CD1c-positive myeloid dendritic cell (primary cell): ENCODE data around the gene SLC4A5.
A peak's percentile ranks its signal among the peaks of the same experiment; 100 is the strongest.

Experiments
- DNase-seq: peaks from one replicate; pipeline ENCODE4 v3.0.0-alpha.2; 2016; ENCODE audit errors: extremely low spot score

The SLC4A5 gene, protein sequence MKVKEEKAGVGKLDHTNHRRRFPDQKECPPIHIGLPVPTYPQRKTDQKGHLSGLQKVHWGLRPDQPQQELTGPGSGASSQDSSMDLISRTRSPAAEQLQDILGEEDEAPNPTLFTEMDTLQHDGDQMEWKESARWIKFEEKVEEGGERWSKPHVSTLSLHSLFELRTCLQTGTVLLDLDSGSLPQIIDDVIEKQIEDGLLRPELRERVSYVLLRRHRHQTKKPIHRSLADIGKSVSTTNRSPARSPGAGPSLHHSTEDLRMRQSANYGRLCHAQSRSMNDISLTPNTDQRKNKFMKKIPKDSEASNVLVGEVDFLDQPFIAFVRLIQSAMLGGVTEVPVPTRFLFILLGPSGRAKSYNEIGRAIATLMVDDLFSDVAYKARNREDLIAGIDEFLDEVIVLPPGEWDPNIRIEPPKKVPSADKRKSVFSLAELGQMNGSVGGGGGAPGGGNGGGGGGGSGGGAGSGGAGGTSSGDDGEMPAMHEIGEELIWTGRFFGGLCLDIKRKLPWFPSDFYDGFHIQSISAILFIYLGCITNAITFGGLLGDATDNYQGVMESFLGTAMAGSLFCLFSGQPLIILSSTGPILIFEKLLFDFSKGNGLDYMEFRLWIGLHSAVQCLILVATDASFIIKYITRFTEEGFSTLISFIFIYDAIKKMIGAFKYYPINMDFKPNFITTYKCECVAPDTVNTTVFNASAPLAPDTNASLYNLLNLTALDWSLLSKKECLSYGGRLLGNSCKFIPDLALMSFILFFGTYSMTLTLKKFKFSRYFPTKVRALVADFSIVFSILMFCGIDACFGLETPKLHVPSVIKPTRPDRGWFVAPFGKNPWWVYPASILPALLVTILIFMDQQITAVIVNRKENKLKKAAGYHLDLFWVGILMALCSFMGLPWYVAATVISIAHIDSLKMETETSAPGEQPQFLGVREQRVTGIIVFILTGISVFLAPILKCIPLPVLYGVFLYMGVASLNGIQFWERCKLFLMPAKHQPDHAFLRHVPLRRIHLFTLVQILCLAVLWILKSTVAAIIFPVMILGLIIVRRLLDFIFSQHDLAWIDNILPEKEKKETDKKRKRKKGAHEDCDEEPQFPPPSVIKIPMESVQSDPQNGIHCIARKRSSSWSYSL

GRCh38 chr2:74343316-74343715, at the start of gene SLC4A5:
Gene SLC4A5 (minus strand): TSS chr2:74343416. CDS start chr2:74315023, 28,393 bp downstream.
- DNase-seq = no peak

DNA sequence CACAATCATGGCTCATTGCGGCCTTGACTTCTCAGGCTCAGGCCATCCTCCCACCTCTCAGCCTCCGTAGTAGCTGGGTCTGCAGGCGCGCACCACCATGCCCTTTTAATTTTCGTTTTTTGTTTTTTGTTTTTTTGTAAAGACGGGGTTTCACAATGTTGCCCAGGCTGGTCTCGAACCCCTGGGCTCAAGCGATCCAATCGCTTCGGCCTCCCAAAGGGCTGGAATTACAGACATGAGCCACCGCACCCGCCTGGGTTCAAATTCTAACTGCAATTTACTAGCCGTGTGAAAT, 49.2 kb upstream of the SLC4A5 start:
- no peak for DNase-seq

GRCh38 chr2:74391580-74392448, 48.6 kb upstream of the SLC4A5 start:
- DNase-seq = peak; percentile 98

GRCh38 chr2:74391209-74391579, 48.0 kb upstream of the SLC4A5 start:
- no peak for DNase-seq

- DNase-seq = no peak
Observed at GRCh38 chr2:74390606-74391005, 47.4 kb upstream of the SLC4A5 start.

DNA sequence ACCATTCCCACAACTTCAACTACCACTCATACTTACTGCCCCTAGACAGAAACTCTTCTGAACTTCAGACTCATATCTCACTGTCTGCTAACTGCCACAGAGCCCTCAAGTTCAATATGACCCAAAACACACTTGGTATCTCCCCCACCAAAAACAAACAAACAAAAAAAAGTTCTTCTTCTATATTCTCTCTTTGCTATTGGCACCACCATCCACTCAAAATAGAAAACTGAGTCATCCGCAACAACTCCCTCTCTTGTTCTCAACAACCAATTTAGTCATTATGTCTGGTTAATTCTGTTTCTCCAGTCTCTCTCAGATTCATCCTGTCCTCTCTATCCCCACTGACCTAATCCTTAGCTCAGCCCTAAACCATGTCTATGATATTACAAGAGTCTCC, 44.1 kb upstream of the SLC4A5 start:
- DNase-seq = no peak

- no peak for DNase-seq
Observed at GRCh38 chr2:74385396-74385795, 42.2 kb upstream of the SLC4A5 start.

DNA sequence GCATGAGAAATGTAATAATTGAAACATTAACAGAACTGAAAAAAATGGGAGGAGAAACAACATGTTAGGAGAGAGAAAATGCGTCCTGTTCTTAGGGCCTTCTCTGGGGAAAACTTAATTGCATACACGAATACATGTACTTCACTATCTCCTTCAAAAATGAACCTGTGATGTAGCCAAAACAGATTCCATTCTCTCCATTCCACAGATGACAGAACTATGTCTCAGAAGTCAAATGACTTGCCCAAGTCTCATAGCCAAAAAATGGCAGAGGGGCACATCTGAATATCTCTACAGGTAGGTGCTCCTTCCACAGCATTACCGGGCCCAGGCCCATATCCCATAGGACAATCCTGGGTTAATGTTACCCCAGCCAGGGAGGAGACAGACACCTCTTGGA, 40.8 kb upstream of the SLC4A5 start:
- DNase-seq = no peak

DNA sequence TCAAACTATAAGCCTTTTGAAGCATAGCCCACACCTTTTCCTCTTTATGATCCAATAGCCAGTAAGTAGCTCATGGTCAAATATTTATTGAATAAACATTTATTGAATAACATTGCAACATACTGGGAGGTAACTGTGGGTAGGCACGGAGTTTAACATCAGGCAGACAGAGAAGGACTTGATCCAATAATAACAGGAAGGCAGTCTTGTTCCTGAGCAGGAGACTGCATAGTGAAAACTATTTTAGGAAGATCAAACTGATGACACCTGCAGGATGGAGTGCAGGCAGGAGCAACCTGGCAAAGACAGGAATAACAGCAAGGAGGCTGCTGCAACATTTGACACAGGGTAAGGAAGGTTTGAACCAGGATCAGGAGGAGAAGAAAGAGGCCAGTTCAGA, 40.0 kb upstream of the SLC4A5 start:
- DNase-seq = no peak

DNA sequence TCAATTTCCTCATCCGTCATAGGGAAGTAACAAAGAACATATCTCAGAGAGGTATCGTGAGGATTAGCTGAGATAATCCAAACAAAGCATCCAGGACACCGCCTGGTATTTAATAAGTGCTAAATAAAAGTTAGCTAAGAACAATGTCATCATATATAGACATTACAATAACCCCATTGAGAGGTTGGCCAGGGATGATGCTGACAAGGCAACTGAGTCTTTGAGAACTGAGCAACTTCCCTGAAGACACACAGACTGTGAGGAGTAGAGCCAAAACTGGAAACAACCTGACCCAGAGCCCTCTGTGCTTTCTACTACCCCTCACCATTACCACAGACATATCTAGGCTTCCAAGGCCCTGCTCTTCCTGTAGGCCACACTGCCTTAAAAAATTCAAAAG, 38.5 kb upstream of the SLC4A5 start:
- no peak for DNase-seq

DNA sequence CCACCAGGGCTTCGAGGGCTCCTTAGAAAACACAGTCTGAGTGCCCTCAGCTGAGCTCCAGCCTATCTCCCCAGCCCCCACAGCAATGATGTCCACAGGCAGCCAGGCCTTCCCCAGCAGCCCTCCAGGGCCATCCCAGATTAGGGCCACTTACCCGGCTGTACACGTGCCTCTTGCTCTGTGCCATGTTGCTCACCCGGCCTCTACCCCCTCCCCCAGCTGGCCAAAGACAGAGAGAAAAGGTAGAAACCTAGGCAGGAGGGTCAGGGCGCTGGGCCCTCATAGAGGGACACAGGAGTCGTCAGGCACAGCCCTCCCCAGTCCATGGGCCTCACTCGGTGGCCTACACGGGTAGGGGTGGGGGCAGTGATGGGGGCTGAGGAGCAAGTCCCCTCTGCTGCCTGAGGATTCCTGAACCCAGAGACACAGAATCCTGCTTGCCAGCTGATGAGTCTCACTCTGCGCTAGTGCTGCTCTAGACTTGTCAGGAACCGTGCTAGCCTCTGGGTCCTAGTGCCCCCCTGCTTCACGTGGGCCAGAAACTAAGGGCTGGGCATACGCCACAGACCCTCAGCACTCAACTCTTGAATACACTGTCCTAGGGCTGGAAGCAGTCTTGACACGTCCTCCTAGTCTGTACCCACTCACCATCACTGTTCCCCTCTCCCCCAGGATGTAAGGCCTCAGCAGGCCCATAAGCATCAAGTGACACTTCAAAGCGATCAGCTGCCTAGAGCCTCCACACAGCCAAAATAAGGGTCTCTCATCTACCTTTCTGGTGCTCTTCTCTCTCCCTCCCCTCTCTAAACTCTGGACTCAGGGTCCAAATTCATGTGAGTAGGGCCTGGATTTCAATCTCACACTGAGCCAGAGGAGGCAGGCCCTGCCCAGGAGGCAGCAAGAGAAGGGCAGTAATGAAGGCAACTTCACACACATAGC, 36.9 kb upstream of the SLC4A5 start, which contains the start of gene DCTN1:
DCTN1 (minus strand) TSS at position 461 of the 939 bp plus-strand sequence; CDS start at position 187, 274 bp downstream.
- no peak for DNase-seq

- DNase-seq = no peak
Observed at GRCh38 chr2:74378007-74378406, 34.8 kb upstream of the SLC4A5 start.

- DNase-seq = no peak
Observed at GRCh38 chr2:74375838-74376237, 32.6 kb upstream of the SLC4A5 start.

DNA sequence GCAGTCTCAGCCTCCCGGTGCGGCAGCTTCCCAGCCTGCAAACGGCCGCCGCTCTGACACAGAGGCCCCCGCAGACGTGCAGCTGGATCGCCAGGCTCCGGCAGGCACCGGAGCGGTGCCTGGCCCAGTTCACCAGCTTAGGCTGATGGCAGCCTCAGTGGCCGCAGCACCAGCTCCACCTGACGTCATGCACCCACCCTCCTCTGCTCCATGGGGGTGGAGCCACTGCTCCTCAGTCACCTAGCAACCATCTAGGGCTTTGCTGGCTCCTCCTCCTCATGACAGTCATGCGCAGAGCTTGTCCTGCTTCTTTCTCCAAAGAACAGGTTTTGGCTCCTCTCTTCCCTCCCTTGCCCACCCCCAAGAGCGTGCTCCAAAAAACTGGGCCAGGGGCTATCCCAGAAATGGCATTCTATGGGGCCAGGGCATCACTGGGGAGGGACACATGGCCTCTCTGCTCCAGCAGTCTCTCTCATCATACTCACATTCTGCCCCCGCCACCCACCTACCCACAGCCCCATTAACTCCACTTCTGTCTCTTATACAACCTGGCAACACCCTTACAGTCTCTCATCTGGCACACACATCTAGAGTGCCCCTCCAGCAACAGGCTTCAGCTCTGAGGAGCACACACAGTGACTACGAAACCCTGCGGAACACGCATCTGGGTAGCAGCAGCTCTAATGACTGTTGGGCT, 31.4 kb upstream of the SLC4A5 start:
- DNase-seq = no peak

- no peak for DNase-seq
Observed at GRCh38 chr2:74373985-74374384, 30.8 kb upstream of the SLC4A5 start.

GRCh38 chr2:74373221-74373676, 30.0 kb upstream of the SLC4A5 start:
- no peak for DNase-seq

DNA sequence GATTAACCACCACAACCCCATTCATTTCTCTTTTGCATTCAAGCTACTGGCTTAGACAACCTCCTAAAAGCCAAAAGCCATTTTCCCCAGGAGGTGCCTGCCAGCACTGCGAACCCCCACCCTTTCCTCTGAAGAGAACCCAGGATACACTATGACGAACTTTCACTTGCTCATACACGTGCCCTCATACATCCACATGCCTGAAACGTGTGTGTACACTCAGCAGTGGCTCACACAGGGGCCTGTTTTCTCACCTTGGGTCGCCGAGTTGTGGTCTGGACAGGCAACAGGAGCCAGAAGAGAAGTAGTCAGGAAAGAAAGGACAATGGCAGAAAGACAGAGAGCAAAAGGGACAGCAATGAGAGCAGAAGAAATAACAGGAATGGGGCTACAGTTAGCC, 29.5 kb upstream of the SLC4A5 start:
- no peak for DNase-seq

DNA sequence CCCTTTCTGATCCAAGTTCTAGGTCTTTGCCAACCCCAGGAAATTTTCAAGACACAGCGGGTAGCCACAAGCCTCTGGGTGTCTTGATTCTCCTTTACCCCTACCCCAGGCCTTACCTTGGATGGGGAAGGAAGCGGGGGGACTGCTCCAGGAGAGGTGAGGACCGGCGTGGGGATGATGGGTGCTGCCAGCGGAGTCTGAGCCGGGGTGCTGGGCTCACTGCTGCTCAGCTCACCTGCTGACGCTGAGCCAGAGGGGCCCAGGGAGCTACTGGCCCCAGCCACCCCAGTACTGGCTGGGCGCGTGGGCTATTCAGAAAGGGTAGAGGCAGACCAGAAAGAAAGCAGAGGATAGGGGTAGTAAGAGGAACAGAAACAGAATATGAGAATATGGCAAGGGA, 28.2 kb upstream of the SLC4A5 start:
- DNase-seq = no peak

DNA sequence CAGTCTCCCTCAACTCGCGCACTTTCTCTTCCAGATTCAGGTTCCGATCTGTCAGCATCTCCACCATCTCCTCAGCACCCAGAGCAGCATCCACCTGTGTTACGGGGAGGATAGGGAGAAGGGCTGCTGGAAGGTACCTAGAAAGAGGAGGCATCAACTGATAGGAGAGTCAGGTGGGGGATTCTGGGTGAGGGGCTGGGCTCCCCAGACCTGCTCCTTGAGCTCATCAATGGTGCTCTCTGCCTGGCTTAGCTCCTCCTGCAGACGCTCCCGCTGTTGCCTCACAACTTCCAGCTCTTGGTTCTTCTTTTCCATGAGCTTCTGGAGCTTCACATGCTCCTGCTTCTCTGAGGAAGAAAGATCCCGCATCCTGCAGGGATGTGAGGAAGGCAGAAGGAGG, 26.8 kb upstream of the SLC4A5 start:
- DNase-seq = no peak

- DNase-seq = no peak
Observed at GRCh38 chr2:74368499-74368898, 25.3 kb upstream of the SLC4A5 start.
